Adrenal gland (tissue), 5 donors: ENCODE results near the gene CWC22.

Source experiments
- CTCF ChIP-seq, 6 experiments: fragments of 450-650 bp in 4 of 6; fragments of 200-600 bp in 2 of 6; sonication (generic) in 1 of 6; IDR thresholded peaks; 1 replicate in 5 of 6; 2 replicates in 1 of 6; pipeline versions ENCODE4 v1.5.1 to v1.8.0; 2016 to 2021; ENCODE audit warnings: antibody characterized with exemption in 6 of 6, mild to moderate bottlenecking in 2 of 6, moderate library complexity in 1 of 6
- POLR2A ChIP-seq, 2 donors: fragments of 450-650 bp; IDR thresholded peaks; one replicate each; pipeline ENCODE4 v1.6.1; 2017; ENCODE audit warnings: antibody characterized with exemption in 2 of 2, mild to moderate bottlenecking in 2 of 2, moderate library complexity in 1 of 2
- donor health status: DM: no; HTN: no; CAD: no.

GRCh38 chr2:179936141-179936540 lies 71.0 kb downstream of the CWC22 start:
- no peak for TF ChIP-seq POLR2A (IDR thresholded peaks at IDR 0.05)
- no peak for TF ChIP-seq CTCF (IDR thresholded peaks at IDR 0.05)
